SIG-M5 (cell line): Measurements from ENCODE around the gene SSX2IP.
"Not testable (repeated sequence)": the region's sequence is repeated elsewhere in the genome, so short reads cannot be mapped to it uniquely, and the experiment has no call there.

Experiments used
- DNase-seq: peaks from one replicate; lab custom pipeline; 2025; lab: John Stamatoyannopoulos, UW

The SSX2IP gene

DNA sequence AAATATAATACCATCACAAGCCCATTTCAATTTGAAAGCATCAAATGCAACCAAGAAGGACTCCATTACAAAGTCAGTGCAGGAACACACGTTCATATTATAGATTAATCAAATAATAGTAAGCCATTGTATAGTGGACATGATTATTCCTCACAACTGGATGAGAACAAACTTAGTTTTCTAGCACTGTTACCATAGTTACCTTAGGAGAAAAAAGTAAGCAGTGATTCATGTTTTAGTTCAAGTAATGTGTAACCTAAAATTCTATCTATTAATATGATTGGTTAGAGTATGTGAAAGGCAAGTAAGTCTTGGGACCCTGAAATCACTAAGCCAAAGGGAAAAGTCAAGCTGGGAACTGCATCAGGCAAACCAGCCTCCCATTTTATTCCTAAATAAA, 15.2 kb downstream of the SSX2IP start:
- DNase-seq: no peak

DNA sequence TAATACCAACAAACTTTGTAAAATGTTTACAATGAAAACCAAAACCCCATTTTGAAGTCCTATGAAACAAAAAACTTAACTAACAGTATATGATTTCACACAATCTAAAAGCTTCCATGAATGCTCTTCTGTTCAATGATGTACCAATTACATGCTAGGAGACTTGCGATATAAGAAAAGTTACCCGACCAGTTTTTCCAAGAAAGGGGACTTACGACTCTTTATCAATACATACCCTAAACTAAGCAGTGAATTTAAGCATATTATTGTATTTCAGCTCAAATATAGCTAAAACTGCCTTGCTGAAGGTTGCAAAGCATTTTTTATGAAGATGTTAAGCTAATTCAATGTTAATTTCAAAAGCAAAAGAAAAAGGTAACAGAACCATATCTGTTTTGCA, 15.6 kb downstream of the SSX2IP start:
- no peak for DNase-seq

DNA sequence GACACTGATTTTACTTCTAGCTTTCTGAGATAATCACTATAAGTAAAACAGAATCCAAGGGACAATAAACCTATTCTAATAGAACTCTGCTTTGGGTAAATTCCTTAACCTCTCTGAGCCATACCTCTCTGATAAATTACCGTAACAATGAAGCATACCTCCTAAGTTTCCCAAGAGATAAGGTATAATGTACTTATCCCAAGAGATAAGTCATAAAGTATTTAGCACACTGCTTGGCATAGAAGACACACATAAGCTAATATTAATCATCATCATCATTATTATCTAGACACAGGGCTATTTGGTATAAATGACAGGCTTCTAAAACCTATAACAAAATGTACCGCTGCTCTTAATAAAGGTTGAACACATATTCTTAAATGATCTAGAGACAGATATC, 16.2 kb downstream of the SSX2IP start:
- no peak for DNase-seq

DNA sequence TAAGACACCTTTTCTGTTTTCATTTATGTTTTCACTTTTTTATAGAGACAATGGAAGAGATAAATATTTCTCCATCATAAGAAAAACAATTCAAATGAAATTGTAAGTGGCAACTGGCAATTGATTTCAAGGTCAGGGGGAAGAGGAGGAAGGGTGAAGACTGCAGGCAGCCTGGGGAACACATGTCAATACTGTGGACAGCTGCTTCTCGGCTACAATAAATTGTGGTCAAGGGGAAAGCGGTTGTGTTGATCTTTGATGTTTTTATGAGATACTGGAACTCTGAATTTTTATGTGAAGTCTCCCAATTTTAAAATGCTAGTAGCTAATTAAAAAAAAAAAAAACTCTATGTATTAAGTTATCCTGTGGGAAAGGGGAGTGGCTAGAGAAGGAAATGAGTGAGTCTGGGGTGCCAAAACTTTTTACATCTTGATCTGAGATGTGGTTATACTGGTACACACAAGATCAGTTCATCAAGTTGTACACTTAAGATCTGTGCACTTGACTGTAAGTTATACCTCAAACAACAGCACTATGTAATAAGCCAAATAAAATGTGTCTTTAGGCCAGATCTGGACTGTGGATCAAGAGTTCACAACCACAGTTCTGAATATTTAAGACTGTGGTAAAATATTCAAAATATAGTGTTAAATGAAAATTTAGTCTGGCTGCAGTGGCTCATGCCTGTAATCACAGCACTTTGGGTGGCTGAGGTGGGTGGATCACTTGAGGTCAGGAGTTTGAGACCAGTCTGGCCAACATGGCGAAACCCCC, 18.0 kb downstream of the SSX2IP start:
- DNase-seq: no peak

DNA sequence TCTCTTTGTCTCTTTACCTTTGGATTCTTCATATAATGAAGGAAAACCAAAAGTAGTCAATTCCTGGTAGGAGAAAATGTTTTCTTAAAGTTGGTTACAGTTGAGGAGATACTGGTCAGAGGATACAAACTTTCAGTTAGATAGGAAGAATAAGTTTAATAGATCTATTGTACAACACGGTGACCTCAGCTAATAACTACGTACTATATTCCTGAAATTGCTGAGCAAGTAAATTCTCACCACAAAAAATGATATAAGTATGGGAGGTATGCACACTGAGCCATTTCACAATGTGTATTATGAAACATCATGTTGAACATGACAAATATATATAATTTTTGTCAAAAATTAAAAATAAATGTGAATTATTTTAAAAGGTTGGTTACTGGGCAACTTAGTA, 20.4 kb downstream of the SSX2IP start:
- DNase-seq: no peak

DNA sequence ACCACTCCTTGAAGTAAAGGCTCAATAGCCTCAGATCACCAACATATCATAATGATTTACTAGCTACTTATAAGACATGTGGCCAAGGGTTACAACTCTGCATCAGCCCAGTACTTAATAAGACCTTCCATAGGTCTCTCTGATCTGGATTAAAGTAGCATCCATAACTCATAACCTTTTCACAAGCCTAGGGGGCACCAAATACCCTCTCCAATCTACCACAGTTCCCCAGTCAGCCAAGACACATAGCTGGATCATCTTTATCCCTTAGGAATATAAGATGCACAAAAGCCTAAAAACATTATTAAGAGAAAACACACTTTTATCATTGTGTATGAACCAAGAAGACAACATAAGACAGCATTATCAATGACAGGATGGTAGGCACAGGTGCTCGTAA, 22.1 kb downstream of the SSX2IP start:
- DNase-seq: no peak

DNA sequence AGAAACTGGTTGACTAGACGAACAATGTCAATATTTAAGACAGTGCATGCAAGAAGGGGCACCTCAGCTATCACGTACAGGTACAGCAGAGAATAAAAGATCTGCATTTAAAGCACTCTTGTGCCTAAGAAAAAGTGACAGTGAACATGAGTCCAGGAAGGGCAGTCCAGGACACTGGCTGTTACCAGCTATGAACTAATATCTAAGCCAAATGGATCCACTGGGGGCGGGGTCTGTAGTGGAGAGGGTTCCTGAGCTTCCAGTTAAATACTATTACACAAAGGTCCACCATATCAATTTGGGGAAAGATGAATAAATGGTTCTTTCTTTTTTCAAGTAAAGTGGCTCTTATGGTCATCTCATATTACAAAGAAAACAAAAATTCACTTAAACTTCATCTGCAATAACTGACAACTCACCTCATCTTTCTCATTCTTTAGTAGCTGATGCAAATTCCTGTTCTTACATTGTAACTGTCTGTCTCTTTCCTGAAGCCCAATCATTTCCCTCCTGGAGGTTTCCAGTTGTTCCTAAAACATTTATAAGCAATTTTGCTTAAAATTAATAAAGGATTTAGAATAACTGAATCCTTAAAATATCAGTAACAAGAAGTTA, 24.5 kb downstream of the SSX2IP start:
- no peak for DNase-seq

DNA sequence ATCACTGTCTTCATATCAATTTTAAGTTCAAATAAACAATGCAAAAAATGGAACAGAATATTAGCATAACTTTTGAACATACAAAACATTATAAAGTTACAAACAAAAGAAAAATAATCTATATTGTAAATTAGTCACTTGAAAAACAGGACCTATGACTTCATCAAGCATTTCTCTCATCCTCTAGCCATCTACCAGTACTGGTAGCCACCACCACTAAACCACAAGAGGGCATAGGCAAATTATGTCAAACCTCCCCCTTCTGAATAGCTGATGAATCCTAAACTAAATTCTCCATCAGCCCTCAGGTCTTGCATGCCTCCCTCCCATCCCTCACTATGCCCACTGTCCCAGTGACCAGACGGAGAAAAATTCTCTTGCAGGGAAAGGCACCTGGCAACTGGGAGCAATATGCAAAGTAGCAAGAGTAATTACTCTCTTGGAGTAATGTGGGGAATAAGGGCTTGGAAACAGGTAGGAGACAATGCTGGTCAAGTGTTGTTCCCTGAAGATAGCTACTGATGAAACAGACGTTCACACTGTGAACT, 37.1 kb downstream of the SSX2IP start:
- no peak for DNase-seq

DNA sequence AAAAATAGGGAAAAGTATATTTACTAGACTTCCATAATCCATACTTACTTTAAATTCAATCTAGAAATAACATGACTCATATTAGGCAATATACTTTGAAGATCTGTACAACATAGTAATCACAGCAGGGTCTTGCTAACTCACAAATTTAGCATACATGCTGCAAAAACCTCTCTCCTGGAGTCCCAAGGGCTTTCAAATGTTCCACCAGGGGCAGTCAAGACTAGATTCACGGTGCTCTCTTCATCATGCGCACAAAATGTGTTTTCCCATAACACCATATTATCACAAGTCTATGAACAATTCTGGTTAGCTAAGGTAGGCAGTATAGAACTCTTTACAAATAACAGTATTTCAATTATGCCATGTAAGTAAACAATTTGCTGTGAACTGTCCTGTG, 45.8 kb downstream of the SSX2IP start:
- no peak for DNase-seq

DNA sequence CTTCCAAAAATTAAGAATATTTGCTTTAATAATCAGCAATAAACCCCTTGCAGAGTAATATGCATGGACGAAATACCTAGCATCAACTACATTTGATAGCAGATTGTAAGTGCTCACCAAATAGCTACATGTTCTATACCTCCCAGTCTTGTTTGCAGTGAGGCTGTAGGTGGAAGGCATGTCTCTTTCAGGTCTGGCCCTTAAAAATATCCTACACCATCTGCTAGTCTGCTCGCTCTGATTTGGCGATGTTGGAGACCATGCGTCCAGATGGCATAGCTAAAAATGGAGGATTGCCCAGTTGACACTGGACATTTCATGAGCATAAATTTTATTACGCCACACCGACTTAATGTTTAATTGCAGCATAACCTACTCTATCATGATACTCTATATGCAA, 47.1 kb downstream of the SSX2IP start:
- DNase-seq: no peak

DNA sequence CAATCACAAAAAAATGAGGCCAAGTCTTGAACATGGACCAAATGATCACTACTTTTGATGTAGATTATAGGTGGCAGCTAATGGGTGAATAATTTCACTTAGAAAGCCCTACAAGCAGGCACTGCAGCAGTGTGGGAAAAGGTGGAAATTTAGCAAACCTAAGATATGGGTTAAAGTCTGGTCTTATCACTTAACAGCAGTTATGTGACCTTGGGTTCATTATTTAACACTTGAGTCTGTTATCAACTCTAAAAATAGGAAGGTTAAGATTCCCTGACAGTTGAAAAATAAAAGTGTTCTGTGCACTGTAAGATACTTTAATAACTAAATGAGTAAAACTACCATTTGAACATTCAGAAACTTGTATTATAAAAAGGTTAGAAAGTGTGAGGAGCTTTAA, 47.5 kb downstream of the SSX2IP start:
- DNase-seq: no peak

DNA sequence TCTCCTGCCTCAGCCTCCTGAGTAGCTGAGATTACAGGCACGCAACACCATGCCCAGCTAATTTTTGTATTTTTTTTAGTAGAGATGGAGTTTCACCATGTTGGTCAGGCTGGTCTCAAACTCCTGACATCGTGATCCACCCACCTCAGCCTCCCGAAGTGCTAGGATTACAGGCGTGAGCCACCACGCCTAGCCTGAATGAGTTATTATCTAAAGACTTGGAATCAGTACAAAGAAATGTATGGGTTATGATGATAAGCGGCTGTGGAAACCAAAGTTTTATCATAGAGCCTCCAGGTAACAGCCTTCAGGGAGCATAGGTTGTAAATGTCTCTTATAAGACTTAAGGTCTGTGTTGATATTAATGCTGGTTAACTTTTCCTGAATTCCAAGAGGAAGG, 50.5 kb downstream of the SSX2IP start:
- not testable (repeated sequence) for DNase-seq

DNA sequence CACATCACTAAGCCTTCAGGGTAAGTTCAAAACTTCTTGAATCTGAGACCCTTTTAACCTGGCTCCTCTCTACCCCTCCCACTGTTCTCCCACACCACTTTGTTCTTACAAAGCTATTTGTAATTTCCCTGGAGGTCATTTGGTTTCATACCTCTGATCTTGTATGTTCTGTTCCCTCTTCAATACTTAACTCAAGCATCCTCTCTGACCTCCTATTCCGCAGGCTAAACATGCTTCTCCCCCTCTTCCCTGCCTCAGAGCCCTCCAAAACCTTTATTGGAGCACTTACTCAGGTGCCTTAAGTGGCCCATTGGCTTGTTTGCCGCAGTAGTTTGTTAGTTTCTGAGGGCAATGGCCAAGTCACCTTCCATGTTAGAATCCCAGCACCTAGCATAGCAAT, 54.8 kb downstream of the SSX2IP start:
- DNase-seq: no peak

DNA sequence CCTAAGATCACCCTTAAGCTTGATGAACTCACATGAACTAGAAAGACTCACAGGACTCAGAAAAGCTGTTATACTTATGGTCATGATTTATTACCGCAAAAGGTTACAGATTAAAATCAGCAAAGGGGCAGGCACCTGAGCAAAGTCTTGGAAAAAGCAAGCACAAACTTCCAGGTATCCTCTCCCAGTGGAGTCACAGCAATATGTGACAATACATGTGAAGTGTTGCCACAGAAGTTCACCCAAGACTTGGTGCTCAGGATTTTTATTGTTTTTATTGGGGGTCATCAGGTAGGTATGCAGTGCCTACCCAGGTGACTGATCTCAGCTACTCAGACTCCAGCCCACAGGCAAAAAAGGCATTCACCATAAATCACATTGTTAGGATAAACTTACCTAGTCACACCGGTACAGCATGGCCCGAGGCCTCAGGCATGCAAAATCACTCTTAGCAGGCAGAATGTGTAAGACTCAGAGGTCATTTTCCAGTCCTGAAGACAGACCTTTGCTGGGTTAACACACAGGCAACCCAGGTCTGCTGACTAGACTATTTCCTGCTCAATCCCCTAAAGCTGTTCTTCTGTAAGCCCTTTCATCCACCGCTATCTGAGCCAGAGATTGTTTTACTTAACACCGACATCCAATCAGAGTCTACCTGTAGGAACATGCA, 55.6 kb downstream of the SSX2IP start:
- DNase-seq: no peak

DNA sequence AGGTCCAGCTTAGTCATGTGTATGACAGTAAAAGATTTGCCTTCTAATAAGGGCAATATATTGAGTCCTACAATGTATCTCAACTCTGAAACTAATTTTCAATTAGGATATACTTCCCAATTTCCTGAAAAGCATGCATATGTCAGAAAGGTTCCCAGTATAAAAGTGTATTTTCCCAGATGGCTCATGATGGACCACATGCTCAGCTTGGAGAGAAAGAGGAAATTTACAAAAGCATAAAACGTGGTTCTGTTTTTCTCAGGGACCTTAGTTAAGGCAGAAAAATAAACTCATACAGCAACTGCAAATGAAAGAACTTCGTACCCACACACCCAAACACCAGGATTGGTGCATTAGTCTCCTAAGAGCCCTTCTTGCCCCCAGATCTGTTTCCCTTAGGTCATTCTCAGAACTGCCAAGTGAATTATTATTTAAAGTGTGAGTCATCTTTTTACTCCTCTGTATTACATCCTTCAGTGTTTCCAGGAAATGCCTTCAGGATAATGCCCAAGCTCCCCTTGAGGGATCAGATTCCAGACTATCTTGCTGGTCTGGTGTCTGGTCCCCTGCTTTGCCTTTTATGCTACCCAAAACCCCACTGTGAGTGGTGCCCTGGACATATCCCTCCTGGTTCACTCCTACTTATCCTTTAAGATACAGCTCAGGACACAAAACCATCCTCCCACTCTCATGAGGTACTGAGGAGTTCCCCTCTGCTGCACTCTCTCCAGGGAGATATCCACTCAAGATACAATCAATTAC, 57.4 kb downstream of the SSX2IP start:
- DNase-seq: no peak

DNA sequence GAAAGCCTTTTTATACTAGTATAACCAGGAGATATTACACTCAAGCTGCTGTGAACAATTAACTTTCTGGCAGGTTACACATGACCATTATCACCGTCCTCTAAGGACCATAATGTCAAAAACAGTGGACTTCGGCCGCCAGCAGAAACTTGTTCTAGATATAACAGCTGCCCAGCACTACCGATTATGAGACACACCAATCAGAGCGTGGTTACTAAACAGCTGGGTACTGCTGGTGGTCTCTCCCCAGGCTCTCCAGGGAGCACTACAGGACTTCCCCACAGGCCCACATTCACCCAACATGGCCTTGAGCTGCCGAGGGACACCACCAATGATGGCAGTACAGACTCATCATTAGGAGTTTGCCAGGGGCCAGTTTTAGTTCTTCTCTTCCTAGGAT, 58.1 kb downstream of the SSX2IP start:
- DNase-seq: no peak

DNA sequence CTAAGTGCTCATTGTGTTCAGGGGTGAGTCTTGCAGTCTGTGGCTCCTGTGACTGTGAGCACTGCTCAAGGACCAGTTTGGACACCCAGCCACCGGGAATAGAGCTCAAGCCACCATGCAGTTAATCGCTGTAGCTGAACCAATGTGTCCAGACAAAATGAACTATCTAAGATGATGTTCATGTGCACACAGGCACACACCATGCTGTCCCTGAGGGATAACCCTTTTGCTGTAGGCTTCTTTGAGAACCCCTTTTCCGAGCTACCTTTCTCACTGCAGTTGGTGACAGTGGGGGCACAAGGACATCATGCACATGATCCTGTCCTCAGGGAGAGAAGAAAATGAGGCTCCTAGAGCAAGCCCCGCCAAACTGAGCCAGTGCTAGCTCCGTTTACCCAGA, 65.4 kb downstream of the SSX2IP start:
- no peak for DNase-seq

DNA sequence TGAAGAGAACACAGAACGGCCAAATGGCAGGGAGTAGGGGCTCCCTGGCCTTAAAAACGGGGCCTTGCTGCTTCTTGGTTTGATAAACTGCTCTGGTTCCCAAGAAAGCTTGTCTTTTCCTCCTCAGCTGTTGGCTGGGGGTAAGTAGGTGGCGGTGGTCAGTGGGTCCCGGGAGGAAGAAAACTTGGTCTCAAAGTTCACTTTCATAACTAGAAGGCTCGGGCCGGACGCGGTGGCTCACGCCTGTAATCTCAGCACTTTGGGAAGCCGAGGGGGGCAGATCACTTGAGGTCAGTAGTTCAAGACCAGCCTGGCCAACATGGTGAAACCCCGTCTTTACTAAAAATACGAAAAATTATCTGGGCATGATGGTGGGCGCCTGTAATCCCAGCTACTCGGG, 68.7 kb downstream of the SSX2IP start:
- DNase-seq: no peak

DNA sequence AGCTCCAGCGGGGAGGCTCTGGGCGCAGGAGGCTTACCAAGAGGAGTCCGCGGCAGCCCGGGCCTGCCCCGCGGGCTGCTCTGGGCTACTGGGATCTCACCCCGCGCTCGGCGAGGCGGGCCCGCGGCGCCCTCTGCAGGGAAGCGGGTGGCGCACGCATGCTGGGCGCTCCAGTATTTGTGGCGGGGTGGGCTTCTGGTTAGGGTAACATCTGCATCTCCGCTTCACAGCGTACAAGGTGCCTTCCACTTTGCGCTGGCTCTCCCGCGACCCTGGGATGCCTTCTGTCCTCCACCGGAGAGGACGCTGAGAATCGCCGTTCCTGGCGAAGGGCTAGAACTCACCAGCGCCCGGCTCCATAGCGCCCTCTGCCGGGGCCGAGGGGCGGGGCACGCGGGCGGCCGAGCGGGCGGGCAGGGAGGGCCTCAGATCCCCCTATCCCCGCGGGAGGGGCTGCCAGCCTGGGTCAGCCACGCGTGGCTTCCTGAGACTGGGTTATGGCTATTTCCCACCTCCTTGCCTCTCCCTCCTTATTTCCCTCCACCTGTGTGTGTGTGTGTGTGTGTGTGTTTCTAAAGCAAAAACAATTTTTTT, 69.4 kb downstream of the SSX2IP start:
- no peak for DNase-seq

DNA sequence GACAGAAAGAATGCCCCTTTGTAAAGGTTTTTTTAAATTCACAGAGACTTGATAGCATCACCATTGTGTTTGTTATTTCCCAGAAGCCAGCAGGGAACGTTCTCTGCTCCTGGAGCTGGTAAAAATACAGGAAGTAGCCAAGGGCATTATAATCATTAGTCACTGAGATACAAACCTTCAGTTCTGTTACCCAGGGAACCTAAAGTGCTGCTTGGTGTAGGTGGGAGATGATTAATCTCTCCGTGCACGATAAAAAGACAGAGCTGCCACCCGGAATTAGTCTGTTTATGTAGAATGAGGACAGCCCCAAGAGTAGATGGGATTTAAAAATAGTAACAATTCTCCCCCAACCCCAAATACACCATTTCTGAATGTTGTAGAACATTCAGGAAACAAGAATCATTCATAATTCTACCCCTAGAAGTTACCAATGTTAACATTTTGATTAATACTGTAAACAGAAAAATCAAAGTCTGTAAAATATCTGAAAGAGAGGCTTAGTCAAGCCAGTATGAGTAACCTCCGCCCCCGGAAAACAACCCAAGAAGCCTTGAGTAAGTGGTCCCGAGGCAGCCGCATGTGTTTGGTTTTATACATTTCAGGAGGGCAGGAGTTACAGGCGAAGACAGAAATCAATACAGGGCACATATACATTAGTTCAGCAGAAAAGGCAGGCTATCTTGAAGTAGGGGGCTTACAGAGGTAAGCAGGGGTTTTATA, 70.7 kb downstream of the SSX2IP start:
- DNase-seq: no peak

DNA sequence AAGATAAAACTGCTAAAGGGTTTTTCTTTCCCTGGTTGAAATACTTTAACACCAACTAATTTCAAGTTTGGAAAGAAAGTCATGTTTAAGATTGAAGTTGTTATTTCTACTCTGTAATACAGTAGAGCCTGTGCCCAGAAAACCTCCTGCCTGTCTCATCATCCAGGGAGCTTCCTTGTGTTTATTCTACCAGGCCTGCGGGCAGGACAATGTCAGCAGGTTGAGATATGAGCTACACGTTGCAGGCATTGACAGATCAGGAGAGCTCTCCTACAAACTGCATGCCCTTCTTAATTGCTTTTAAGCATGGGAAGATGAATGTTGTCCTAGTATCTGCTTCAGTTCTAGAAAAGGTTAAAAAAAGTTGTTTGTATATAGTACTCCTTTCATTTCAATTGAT, 72.9 kb downstream of the SSX2IP start:
- DNase-seq: no peak
